Measurements from ENCODE around the gene PTPRM.

DNA sequence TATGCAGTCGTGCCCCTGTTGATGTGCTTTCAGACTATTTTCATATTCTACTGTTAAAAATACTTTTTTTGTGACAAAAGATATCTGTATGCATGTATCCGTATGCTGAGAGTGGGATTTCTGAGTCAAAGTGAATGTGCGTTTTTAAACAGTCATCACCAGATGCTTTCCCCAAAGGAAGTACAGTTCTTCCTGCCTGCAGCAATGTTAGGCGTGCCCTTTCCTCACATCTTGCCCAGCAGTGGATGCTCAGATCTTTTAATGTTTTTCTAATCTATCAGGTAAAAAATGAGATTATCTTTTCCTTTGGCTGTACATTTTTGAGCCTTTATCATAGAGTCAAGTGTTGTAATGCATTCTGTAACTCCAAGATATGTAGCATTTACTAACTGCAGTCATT is 111.7 kb downstream of the PTPRM start:
- no peak for TF ChIP-seq CTCF (IDR thresholded peaks at IDR 0.05; ENCODE audit: low read depth, low read length, poor library complexity, severe bottlenecking)
- TF ChIP-seq EZH2phosphoT487 (IDR thresholded peaks at IDR 0.05; ENCODE audit: borderline replicate concordance, low read length), result no peak
